OCI-LY1 (cell line): ENCODE data around the gene RNF144B.

Source experiments
- CTCF ChIP-seq: fragments of 200-600 bp; sonication (generic), shearing (Covaris generic); IDR thresholded peaks from 2 replicates; pipeline ENCODE4 v1.5.1; 2017; ENCODE audit warnings: mild to moderate bottlenecking, antibody characterized with exemption, low read length, moderate library complexity, mixed read lengths
- EZH2 ChIP-seq: fragments of 200-600 bp; sonication (generic), shearing (Covaris generic); IDR thresholded peaks from 2 replicates; pipeline ENCODE4 v1.8.0; 2017; ENCODE audit warnings: borderline replicate concordance, mixed run types, mild to moderate bottlenecking, antibody characterized with exemption, low read length, moderate library complexity, mixed read lengths

- TF ChIP-seq CTCF (no peak), EZH2 (no peak)
Measured at GRCh38 chr6:18439581-18439980, 52.4 kb downstream of the RNF144B start.
